ENCODE data around the gene CTNNA3.

Gene CTNNA3

DNA sequence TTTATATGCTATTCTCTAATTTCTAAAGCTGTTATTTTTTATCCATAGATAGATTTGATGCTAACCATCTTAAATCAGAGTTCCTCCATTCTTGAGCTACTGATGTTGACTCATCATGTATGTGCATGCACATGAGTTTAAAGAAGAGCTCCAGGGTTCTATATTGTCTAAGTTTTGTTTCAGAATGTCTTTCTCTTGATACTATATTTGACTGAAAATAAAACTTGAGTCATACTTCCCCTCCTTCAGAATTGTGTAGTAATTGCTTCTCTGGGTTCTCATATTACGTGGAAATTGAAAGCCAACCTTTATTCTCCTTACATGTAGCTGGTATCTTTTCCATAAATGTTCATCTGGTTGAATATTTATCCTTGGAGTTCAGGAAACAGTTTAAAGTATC lies 680.8 kb downstream of the CTNNA3 start:
- DNase-seq (ENCODE audit: low spot score): no peak

DNA sequence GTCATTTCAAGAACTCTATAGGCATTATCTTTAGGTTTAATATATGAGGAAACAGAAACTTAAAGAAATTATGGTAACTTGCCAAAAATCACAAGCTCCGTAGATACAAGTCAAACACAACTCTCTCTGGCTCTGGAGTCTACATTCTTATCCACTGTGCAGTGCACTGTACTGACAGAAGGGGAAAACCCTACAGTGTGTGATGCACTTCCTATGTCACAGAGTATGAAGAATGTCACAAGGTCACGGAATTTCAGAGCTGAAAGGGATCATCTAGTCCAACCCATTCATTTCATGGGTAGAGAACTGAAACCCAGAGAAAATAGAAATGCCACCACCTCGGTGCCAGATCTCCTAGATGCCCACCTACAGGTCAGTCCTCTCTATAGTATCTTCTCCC lies 684.0 kb downstream of the CTNNA3 start:
- DNase-seq (ENCODE audit: low spot score): no peak

DNA sequence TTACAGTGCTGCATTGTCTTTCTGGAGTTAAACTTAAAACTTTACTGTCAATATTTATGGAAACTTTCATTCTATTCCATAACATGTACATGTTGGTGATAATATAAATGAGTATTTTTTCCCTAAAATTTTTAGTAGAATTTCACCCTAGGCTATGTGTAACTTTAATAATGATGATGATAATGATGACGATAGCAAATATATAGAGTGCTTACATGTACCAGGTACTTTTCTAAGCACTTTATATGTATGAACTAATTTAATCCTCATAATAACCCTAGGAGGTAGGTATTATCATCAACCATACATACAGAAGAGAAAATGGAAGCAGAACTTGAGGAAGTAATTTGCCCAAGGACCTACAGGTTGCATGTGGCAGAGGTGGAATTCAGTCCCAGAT lies 684.5 kb downstream of the CTNNA3 start:
- DNase-seq (ENCODE audit: low spot score): no peak

DNA sequence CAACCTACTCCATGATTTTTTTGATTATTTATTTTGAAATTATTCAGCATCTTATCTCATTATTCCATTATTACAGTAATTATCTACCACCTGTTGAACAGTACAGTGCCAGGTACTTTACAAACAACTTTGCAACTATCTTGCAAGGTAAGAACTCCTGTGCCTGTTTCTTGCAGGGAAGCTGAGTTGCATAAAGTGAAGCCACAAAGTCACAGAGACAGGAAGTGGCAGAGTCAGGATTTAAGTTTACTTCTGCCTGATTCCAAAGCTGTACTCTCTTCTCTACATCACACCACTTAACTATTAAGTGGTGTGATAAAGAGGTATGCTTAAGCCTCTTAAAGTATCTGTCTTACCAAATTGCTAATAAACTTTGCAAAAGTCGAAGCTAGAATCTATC lies 690.0 kb downstream of the CTNNA3 start:
- DNase-seq (ENCODE audit: low spot score): no peak

DNA sequence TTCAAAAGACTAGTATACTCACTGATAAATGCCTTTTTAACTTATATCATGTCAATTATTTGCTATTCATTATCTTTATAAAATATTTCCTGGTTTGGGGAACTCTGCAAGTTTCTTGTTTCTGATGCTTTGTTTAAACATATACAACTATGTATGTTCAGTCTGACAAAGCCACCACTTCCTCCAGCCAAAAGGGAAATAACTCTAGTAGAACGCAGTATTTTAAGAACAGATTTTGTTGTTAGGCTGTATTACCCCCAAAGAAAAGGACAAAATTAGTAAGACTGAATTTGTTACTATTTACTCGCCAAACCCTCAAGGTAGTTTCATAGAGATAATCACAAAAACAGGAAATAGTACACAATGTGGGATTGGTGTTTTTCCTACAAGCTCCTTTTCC lies 691.3 kb downstream of the CTNNA3 start:
- no peak for DNase-seq (ENCODE audit: low spot score)

DNA sequence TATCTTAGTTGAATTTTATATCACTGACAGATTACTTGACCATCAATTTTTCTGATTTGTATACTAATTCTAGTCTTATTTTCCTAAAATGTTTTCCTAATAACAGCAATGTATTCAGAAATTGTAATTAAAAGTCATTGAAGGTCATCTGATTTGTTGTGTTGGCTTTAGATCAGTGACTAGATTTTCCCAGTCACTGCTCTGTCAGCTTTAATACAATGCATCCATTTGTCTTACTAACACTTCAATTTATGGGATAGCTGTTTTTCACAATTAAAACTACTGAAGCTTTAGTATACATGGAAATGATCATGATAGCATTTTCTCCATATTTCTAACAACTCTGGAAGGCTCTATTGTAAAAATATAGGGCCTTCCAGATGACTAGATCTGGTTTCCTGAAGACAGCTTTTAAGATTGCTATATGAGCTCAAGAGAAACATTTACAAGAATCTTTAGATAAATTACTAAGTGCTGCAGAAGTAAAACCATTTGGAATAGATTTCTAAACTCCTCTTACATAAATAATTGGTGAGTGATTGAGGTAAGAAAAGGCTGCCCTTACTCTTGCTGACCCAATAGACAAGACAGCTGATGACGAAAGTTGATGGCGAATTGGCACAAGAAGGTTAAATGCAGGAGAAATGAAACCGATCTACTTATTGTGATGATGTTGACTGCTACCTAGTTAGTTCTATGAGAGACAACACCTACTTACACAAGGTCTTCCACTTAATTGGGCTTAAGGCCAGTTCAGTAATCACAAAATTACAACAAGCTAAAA lies 696.0 kb downstream of the CTNNA3 start:
- DNase-seq (ENCODE audit: low spot score): no peak

DNA sequence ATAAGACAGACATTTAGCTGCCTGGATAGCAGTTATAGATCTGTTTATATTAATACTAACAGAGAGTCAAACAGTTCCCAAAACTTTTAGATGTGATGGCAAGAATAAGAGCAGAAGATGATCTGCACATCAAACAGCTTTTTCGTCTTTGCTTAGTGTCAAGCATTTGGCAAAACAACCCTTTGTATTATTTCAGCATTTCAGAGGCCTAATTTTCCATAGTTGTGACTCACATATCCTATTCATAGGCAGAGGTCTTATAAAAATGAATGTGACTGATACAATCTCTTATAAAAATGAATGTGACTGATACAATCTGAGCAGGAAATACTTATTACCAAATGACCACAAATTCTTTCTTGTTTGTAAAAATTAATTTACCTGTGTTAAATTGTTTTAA lies 699.0 kb downstream of the CTNNA3 start:
- no peak for DNase-seq (ENCODE audit: low spot score)

DNA sequence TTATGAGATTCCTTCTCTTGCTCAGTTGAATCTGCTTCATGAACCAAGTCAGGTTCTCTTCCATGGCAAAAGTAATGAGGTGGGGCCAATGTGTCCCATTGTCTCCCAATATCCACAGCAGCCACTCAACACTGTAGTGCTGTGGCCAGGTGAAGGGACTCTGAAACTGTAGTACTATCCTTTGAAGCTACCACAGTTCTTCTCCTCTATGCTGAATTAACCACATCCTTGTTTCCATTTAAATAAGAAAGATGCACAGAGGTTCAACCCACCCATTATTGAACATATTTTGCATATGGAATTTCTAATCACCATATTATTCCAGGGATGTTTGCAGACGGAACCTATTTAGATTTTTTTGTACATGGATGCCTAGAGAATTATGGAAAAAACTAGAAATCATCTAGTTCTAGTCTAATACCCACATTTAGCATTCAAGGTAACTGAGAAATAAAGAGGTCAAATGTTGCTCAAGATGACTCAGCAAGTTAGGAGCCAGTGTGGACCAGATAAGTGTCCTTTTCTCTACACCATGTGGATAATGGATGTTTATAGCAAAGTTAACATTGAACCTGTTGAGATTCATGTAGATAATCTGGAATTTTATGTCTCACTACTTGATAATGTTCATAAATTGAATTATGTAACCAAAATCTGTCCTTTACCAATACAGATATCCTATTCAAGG lies 705.7 kb downstream of the CTNNA3 start:
- DNase-seq (ENCODE audit: low spot score): no peak

DNA sequence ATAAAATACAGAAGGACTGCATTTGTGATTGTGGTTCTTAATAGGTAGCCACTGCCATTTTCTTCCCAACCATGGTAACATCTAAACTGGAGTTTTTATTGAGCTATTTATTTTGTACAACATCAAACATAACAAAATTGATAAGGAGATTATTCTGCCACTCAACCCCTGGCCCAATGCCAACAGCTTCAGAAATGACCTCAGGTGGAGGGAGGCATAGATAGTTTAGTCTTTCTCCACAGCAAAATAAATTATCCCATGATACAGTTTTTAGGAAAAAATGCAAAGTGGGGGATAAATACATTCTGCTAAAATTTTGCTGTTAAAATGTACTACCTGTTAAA lies 712.5 kb downstream of the CTNNA3 start:
- no peak for DNase-seq (ENCODE audit: low spot score)

DNA sequence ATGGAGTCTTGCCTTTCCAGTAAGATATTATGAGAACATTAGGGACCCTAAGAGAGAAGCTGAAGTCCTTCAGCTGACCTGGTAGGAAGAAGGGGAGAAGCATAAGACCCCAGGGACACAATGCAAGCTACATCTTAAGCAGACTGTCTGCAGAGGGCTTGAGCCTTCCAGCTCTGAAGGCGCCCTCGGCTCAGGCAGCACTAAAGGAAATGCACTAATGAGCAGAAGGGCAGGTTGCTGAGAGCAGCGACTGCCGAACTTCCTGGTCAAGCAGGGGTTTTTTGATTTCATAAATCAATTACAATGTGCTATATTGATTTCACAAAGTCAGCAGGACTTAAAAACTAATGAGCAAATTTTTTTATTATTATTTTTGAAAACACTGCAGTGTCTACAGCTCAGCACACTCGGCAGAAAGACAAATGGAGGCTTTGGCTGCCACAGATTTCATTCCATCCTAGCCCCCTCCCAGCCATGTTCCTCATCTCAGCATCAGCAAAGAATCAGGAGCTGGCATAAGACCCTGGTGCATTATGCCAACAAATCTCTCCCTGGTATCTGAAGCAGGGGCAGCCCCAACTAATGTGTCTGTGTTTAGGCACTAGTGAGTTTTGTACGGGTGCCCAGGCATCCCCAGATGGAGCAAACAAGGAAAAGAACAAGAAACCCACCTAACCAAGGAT lies 713.1 kb downstream of the CTNNA3 start:
- DNase-seq (ENCODE audit: low spot score): no peak

DNA sequence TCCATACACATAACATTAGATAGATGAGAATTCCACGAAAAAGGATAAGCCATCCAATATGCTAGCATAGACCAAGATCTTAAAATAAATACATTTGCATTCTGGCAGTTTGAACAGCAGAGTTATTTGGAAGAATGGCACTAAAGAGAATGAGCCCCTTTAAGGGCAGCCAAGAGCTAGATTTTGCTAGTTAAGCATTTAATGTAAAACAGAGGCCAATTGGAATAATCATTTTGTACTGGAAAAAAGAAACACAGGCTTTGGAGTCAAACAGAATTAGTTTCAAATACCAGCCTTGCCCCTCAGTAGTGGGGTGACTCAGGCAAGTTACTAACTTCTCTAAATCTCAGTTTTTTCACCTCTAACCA lies 714.0 kb downstream of the CTNNA3 start:
- no peak for DNase-seq (ENCODE audit: low spot score)

DNA sequence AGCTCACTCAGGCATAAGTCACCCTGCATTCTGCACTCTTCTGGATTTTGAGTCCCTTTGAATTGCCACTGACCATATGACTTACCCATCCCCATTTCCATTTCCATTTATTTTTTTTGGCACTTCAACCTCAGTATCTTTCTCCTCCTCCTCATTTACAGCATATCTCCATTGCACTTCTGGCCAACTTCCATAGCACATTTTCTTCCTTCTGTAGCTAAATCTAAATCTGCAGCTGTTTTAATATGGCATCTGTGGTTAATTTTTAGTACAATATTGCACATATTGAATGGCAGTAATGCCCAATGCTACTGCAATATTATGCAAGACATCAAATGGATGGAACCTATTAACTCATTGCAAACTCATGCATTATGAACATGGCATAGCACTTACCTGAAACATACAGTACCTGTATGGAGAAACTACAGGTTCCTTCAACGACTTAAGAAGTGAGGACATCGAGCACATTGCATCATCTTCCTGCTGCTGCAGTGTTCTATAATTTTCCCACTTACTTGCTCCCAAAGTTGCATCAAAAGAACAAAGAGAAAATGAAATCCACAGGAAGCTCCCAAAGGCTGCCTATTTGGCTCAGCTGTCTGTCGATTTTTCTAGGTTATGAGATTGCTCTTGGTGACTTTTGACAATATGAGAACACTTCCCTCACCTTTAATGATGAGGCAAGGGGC lies 714.5 kb downstream of the CTNNA3 start:
- no peak for DNase-seq (ENCODE audit: low spot score)

DNA sequence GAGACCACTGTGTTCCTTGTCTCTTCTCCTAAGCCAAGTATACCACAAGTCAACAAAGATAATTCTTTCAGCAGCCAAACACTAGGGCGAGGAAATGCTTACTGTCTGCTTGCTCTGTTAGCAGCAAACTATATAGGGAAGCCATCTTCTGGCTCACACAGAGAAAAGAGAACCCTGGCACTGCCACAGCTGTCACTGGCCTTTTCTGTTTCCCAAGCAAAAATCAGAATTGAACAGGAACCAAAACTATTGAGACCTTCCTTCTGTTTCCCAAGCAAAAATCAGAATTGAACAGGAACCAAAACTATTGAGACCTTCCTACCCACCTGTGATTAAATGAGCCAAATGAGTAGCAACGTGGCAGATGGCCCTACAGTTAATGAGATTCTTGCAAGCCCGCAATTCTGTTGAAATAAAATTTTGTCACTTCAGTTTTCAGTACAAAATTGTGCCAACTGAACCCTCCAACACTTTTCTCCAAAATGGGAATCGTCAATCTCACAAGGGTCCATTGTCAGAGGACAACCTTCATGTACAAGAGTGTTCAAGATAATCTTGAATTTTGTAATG lies 715.7 kb downstream of the CTNNA3 start:
- no peak for DNase-seq (ENCODE audit: low spot score)

DNA sequence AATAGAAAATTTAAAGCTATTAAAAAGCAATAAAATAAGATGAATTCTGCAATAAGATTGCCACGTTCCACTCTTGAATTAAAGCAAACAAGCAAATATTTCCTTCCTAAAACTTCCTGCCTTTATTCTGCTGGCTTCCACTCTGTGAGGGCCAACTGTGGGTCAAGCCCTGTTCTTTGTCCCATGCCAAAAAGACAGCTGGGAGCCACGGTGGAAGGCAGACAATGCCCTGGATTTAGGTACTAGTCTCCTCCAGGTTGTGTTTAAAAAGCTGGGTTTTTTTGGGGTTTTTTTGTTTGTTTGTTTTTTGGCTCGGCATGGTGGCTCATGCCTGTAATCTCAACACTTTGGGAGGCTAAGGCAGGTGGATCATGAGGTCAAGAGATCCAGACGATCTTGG lies 731.0 kb downstream of the CTNNA3 start:
- DNase-seq (ENCODE audit: low spot score): no peak

DNA sequence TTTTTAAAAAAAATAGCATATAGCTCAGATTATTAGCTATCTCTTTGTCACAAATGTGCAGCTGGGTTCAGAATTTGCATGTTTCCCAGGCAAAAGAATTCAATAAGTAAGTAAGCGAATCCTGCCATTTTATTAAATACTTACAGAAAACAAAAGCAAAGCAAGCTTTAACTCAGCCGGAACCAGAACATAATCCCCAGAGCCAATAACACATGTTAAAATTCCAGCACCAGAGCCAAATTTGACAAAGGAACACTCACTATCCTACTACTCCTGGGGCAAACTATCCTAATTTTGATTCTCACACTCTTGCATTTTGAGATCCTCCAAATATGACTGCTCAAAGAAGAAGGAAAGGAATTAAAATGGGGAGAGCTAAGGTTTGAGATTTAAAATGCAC lies 737.5 kb downstream of the CTNNA3 start:
- DNase-seq (ENCODE audit: low spot score): no peak

DNA sequence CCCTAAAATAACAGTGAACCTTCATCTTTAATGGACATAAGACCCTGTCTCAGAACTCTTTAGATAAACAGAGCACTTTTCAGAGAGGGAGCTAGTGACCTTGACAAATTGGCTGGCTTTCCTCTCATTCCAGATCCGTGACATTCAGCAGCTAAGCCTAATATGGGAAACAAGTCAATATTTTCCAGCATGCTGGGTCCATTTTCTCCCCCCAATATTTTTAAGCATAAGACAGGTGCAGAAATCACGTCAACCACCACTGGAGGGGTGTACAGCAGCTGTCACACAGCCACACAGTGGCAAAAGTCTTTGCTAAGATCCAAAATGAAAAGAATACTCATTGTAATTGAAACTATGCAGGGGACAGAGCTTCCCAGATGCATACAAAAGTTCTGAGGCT lies 744.1 kb downstream of the CTNNA3 start:
- DNase-seq (ENCODE audit: low spot score): no peak

DNA sequence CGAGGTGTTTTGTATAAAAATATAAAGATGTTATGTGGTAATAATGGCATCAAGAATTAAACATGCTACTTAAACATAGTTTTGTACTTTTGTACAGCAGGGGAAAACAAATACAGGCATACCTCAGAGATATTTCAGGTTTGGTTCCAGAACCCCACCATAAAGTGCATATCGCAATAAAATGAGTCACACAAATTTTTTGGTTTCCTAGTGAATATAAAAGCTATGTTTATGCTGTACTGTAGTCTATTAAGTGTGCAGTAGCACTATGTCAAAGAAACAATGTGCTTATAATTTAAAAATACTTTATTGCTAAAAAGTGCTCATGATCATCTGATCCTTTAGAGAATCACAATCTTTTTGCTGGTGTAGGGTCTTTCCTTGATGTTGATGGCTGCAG lies 752.4 kb downstream of the CTNNA3 start:
- DNase-seq (ENCODE audit: low spot score): no peak

DNA sequence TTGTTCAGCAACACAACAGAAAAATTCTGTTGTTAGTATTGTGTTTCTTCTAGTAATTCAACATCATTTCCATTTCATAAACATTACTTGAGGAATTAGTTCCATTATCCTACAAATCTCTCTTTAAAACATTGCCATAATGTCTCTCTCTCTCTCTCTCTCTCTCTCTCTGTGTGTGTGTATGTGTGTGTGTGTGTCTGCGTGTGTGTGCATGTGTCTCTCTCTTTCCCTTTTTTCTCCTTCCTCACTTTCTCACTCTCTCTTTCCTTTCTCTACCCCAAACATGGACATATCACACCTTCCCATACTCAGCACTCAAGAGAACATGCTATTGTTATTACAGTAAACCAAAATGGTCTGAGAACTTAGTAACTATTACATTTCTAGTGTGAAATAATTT lies 753.6 kb downstream of the CTNNA3 start:
- DNase-seq (ENCODE audit: low spot score): no peak

DNA sequence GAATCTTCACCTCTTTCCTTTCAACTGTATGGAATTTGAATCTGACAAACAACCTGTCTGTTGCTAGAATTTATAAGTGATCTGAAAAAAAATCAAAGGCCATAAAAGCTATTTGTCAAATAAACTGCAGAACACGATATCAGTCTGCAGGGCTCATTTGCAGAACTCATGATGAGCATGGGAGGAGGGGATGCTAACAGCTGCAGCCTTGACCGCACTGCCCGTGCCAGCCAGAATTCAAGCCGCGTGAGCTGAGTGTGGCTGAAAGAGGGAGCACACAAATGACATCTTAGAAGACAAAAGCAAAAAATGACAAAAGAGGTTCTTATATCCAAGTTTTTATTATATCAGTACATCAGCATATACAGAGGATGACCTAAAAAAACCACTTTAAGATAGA lies 754.5 kb downstream of the CTNNA3 start:
- DNase-seq (ENCODE audit: low spot score): no peak

DNA sequence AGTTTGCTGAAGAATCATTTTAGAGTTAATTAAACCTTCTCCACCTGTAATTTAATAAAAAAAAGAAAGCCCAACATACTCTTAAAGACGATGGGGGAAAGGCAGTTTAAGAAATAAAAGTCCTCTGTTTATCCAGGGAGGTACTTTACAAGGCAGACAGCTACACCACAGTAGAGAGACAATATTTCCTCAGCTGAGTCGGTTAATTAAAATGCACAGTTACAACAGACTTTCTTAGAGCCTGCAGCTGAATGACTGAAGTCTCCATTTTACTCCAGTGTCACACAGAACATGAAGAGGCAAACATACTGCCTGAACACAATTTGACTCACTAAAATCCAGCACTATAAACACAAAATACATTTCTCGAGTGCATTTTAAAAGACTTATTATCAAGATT lies 755.0 kb downstream of the CTNNA3 start:
- no peak for DNase-seq (ENCODE audit: low spot score)

DNA sequence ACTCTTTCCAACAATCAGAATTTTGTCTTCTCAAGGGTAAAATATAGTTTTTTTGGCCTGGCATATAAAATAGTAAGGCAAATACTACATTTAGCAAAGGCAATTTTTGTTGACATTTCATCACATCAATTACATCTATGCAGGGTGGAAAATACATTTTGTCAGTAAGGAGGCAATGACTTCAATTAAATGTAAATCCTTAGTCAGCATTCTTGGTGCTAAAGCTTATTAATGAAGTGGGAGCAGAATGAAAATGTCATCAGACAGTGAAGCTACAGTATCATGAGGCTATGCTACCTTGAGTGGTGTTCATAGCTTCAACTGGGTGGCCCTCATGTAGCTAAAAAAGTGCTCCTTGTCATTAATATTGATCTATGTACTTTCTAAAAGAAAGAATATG lies 761.3 kb downstream of the CTNNA3 start:
- no peak for DNase-seq (ENCODE audit: low spot score)

DNA sequence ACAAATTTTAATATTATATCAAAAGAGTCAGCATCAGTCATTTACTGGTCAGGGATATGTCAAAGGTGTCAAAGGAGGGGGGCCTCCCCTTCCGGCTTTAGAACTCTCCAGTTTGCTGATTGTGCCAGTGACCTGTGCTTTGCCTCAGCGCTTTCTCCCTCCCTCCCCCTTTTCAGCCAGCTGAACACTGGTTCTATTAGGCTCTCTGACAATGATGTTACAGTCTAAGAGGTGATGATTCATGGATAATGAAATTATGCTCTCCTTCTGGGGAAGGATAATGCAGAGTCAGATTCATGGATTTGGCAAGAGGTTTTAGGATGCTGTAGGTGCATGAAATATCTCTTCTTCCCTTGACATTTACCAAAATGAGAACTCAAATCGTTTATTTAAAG lies 764.0 kb downstream of the CTNNA3 start:
- no peak for DNase-seq (ENCODE audit: low spot score)
